MM.1S (cell line): ENCODE measurements around the gene FAM20A.

ENCODE experiments used
- DNase-seq: peaks from one replicate; pipeline ENCODE4 v3.0.0-alpha.2; 2015
- H2AFZ ChIP-seq: fragments of 300-600 bp; sonication (generic); 2 replicates; pipeline ENCODE4 v1.6.0; 2016; ENCODE audit warnings: antibody characterized with exemption, low read length
- H3F3A ChIP-seq: fragments of 300-600 bp; sonication (generic); 2 replicates; pipeline ENCODE4 v1.6.1; 2016; ENCODE audit warnings: mild to moderate bottlenecking, antibody characterized with exemption, low read length, moderate library complexity, mixed read lengths; ENCODE audit not compliant: insufficient read depth
- H3K27ac ChIP-seq: fragments of 300-600 bp; sonication (generic); 2 replicates; pipeline ENCODE4 v1.5.1; 2016; ENCODE audit warnings: mild to moderate bottlenecking, low read length
- H3K27me3 ChIP-seq: fragments of 300-600 bp; sonication (generic); replicated peaks from 2 replicates; pipeline ENCODE4 v1.6.0; 2016; ENCODE audit warnings: low read length; ENCODE audit not compliant: insufficient read depth
- H3K36me3 ChIP-seq: fragments of 300-600 bp; sonication (generic); replicated peaks from 2 replicates; pipeline ENCODE4 v1.6.1; 2016; ENCODE audit warnings: mild to moderate bottlenecking, low read length, mixed read lengths; ENCODE audit not compliant: insufficient read depth
- H3K4me1 ChIP-seq: fragments of 300-600 bp; sonication (generic); 2 replicates; pipeline ENCODE4 v1.6.1; 2016; ENCODE audit warnings: low read length, mixed read lengths
- H3K4me2 ChIP-seq: fragments of 300-600 bp; sonication (generic); 2 replicates; pipeline ENCODE4 v1.6.0; 2016; ENCODE audit warnings: low read depth, low read length
- H3K4me3 ChIP-seq: fragments of 300-600 bp; sonication (generic); 2 replicates; pipeline ENCODE4 v1.5.1; 2016; ENCODE audit warnings: low read length, mixed read lengths
- H3K79me2 ChIP-seq: fragments of 300-600 bp; sonication (generic); 2 replicates; pipeline ENCODE4 v1.6.1; 2016; ENCODE audit warnings: mixed run types, low read length, mixed read lengths
- H3K9ac ChIP-seq: fragments of 300-600 bp; sonication (generic); 2 replicates; pipeline ENCODE4 v1.6.1; 2016; ENCODE audit warnings: low read length, mixed read lengths
- H3K9me2 ChIP-seq: fragments of 300-600 bp; sonication (generic); replicated peaks from 2 replicates; pipeline ENCODE4 v1.6.1; 2016; ENCODE audit warnings: mild to moderate bottlenecking, low read length, mixed read lengths; ENCODE audit not compliant: insufficient read depth
- H3K9me3 ChIP-seq: fragments of 300-600 bp; sonication (generic); replicated peaks from 2 replicates; pipeline ENCODE4 v1.6.1; 2016; ENCODE audit warnings: mild to moderate bottlenecking, low read length, mixed read lengths; ENCODE audit not compliant: insufficient read depth
- H4K20me1 ChIP-seq: fragments of 300-600 bp; sonication (generic); 2 replicates; pipeline ENCODE4 v1.6.1; 2016; ENCODE audit warnings: mild to moderate bottlenecking, low read length, moderate library complexity, mixed read lengths; ENCODE audit not compliant: insufficient read depth
- CTCF ChIP-seq: fragments of 300-600 bp; sonication (generic); IDR thresholded peaks from 2 replicates; pipeline ENCODE4 v1.5.1; 2016; ENCODE audit warnings: antibody characterized with exemption, low read length, mixed read lengths
- EZH2 ChIP-seq: fragments of 300-600 bp; sonication (generic); optimal IDR thresholded peaks from 2 replicates; pipeline ENCODE3; 2017; ENCODE audit warnings: low read depth, mild to moderate bottlenecking, antibody characterized with exemption, low read length, mixed read lengths
- EZH2phosphoT487 ChIP-seq: fragments of 300-600 bp; sonication (generic); IDR thresholded peaks from 2 replicates; pipeline ENCODE4 v1.6.1; 2018; ENCODE audit warnings: antibody characterized with exemption, low read length

Gene FAM20A

GRCh38 chr17:68589086-68589485 lies 12.1 kb downstream of the FAM20A start:
- H3K79me2 ChIP-seq: no peaks in the 10 kb centered on the region
- no peaks in the 10 kb centered on the region for H4K20me1 ChIP-seq
- DNase-seq: no peak
- H3K9me3 ChIP-seq: no peaks in the 10 kb centered on the region
- TF ChIP-seq EZH2 (no peak), CTCF (no peak)
- no peak overlapping the region for H2AFZ ChIP-seq
- H3K4me1 ChIP-seq: no peaks in the 10 kb centered on the region
- no peaks in the 10 kb centered on the region for H3F3A ChIP-seq
- H3K27ac ChIP-seq: no peak overlapping the region
- H3K4me3 ChIP-seq: no peak overlapping the region
- H3K4me2 ChIP-seq: no peak overlapping the region
- no peaks in the 10 kb centered on the region for H3K36me3 ChIP-seq
- no peaks in the 10 kb centered on the region for H3K27me3 ChIP-seq
- H3K9me2 ChIP-seq: no peaks in the 10 kb centered on the region
- H3K9ac ChIP-seq: no peak overlapping the region

- H3K27ac ChIP-seq: no peak overlapping the region
- no peak overlapping the region for H3K4me2 ChIP-seq
- TF ChIP-seq EZH2 (no peak), CTCF (no peak), EZH2phosphoT487 (no peak)
Measured at GRCh38 chr17:68588362-68588761, 12.8 kb downstream of the FAM20A start.

GRCh38 chr17:68587847-68588246 lies 13.3 kb downstream of the FAM20A start:
- Histone ChIP-seq H3K4me3 (no peak overlapping the region), H3K36me3 (no peaks in the 10 kb centered on the region), H3K9ac (no peak overlapping the region), H3K4me1 (no peaks in the 10 kb centered on the region), H3K27me3 (no peaks in the 10 kb centered on the region), H3K9me2 (no peaks in the 10 kb centered on the region), H3K9me3 (no peaks in the 10 kb centered on the region), H2AFZ (no peak overlapping the region), H4K20me1 (no peaks in the 10 kb centered on the region), H3F3A (no peaks in the 10 kb centered on the region), H3K27ac (no peak overlapping the region), H3K4me2 (no peak overlapping the region), H3K79me2 (no peaks in the 10 kb centered on the region)
- TF ChIP-seq EZH2 (no peak), EZH2phosphoT487 (no peak), CTCF (no peak)
- DNase-seq: no peak

More at GRCh38 chr17:68588362-68588761, 12.8 kb downstream of the FAM20A start:
- no peak overlapping the region for H2AFZ ChIP-seq
- no peaks in the 10 kb centered on the region for H3K79me2 ChIP-seq
- H3K9ac ChIP-seq: no peak overlapping the region
- no peaks in the 10 kb centered on the region for H3K36me3 ChIP-seq
- H3K9me3 ChIP-seq: no peaks in the 10 kb centered on the region
- H3K4me3 ChIP-seq: no peak overlapping the region
- H3K27me3 ChIP-seq: no peaks in the 10 kb centered on the region
- H3K9me2 ChIP-seq: no peaks in the 10 kb centered on the region
- H4K20me1 ChIP-seq: no peaks in the 10 kb centered on the region
- no peaks in the 10 kb centered on the region for H3K4me1 ChIP-seq
- DNase-seq: no peak
- no peaks in the 10 kb centered on the region for H3F3A ChIP-seq
